Activated CD4-positive, alpha-beta memory T cell treated with anti-CD3 and anti-CD28 coated beads, Interleukin-2, amount 10 ng/mL, durations not matched to agents 7 days and 5 days (primary cell): Measurements from ENCODE around the gene AQP5. TPM values are rescaled to one million over a fixed set of nuclear protein-coding genes. Genes with fewer than 3 reads are reported as not detected.

Experiments
- CTCF ChIA-PET: fragments of 350-600 bp; sonication (Branson Sonifier 250); formaldehyde crosslinking; loops from one replicate; lab custom pipeline; 2021; ENCODE audit warnings: antibody characterized with exemption, inconsistent platforms; lab: Charles Lee
- POLR2A ChIA-PET: fragments of 350-600 bp; sonication (Branson Sonifier 250); formaldehyde crosslinking; loops from one replicate; lab custom pipeline; 2021; ENCODE audit warnings: antibody characterized with exemption; lab: Charles Lee
- DNase-seq: peaks from one replicate; pipeline ENCODE4 v3.0.0-alpha.2; 2020
- H3K27ac Mint-ChIP-seq: one replicate; pipeline ENCODE4 v1.8.0; 2021; ENCODE audit warnings: mild to moderate bottlenecking, mixed read lengths
- H3K27me3 Mint-ChIP-seq: one replicate; pipeline ENCODE4 v1.8.0; 2021; ENCODE audit warnings: mixed read lengths
- H3K36me3 Mint-ChIP-seq: one replicate; pipeline ENCODE4 v1.8.0; 2021; ENCODE audit warnings: low read depth, mixed read lengths
- H3K4me1 Mint-ChIP-seq: one replicate; pipeline ENCODE4 v1.8.0; 2021; ENCODE audit warnings: mixed read lengths
- H3K4me3 Mint-ChIP-seq: one replicate; pipeline ENCODE4 v1.8.0; 2021; ENCODE audit warnings: mild to moderate bottlenecking, mixed read lengths
- H3K9me3 Mint-ChIP-seq: one replicate; pipeline ENCODE4 v1.8.0; 2021; ENCODE audit warnings: mixed read lengths
- total RNA-seq, 2 experiments: library from RNA; stranded (reverse); gene quantifications; one replicate each; pipeline ENCODE4 v1.2.3, GENCODE V29; 2021

The AQP5 gene
- total RNA-seq, 2 experiments from 2014 or later, result not detected

- Mint-ChIP-seq H3K27ac (no peak overlapping the region), H3K9me3 (no peaks in the 10 kb centered on the region), H3K36me3 (peaks cover 66% of the 10 kb centered on the region), H3K4me1 (peaks cover 15% of the 10 kb centered on the region), H3K4me3 (no peak overlapping the region), H3K27me3 (no peaks in the 10 kb centered on the region)
- no peak for DNase-seq
- CTCF ChIA-PET, result interaction anchor here (0.8 to 5.4 kb wide), 8 partner anchors 11 to 266 kb away, joined by 3 to 27 read pairs (median 4); partner anchors contain the start of gene TMBIM6
- POLR2A ChIA-PET, result interaction anchor here (1.3 to 2.6 kb wide), 3 partner anchors 14 to 20 kb away, joined by 3 to 12 read pairs (median 6); partner anchors contain the start of gene RACGAP1
Observed at GRCh38 chr12:50006754-50007442, 45.2 kb downstream of the AQP5 start.

- H3K36me3 Mint-ChIP-seq, result peaks cover 43% of the 10 kb centered on the region
Observed at GRCh38 chr12:50013361-50014147, 51.9 kb downstream of the AQP5 start.

GRCh38 chr12:50014342-50014741 is 52.7 kb downstream of the AQP5 start:
- H3K27ac Mint-ChIP-seq, result peak overlapping the region; percentile 22
- no peaks in the 10 kb centered on the region for H3K9me3 Mint-ChIP-seq
- CTCF ChIA-PET, result interaction anchor here (0.5 to 2.1 kb wide), 7 partner anchors 16 to 224 kb away, joined by 3 to 12 read pairs (median 4); no protein-coding TSS in a partner anchor
- POLR2A ChIA-PET, result interaction anchor here (2.3 kb wide), 1 partner anchor 11 kb away, joined by 12 read pairs; the partner anchor contains the start of gene RACGAP1
- no peak overlapping the region for H3K4me3 Mint-ChIP-seq
- no peaks in the 10 kb centered on the region for H3K27me3 Mint-ChIP-seq
- H3K36me3 Mint-ChIP-seq, result peaks cover 47% of the 10 kb centered on the region
- H3K4me1 Mint-ChIP-seq, result peaks cover 33% of the 10 kb centered on the region
- DNase-seq, result no peak

More at GRCh38 chr12:50013361-50014147, 51.9 kb downstream of the AQP5 start:
- Mint-ChIP-seq H3K27me3 (no peaks in the 10 kb centered on the region), H3K27ac (peak overlapping the region; percentile 22), H3K4me1 (peaks cover 29% of the 10 kb centered on the region), H3K4me3 (no peak overlapping the region), H3K9me3 (no peaks in the 10 kb centered on the region)
- POLR2A ChIA-PET, result interaction anchor here (2.3 kb wide), 1 partner anchor 12 kb away, joined by 12 read pairs; the partner anchor contains the start of gene RACGAP1
- no peak for DNase-seq
- CTCF ChIA-PET, result interaction anchor here (0.5 to 2.1 kb wide), 9 partner anchors 16 to 223 kb away, joined by 3 to 12 read pairs (median 3); no protein-coding TSS in a partner anchor

Other genes starting within 250 kb of the AQP5 start
- gene TMBIM6, start 220.3 kb upstream of the AQP5 start, total RNA-seq, result 100 to 1,000 TPM; 600 to 613 TPM
- gene NCKAP5L, start 133.5 kb upstream of the AQP5 start, total RNA-seq, result 1 to 10 TPM; 1.1 to 1.2 TPM
- gene BCDIN3D, start 118.8 kb upstream of the AQP5 start, total RNA-seq, result 1 to 10 TPM; 8.9 to 9.9 TPM
- gene FAIM2, start 58.0 kb upstream of the AQP5 start, total RNA-seq, result under 1 TPM; 0.78 to 0.95 TPM
- gene AQP2, start 11.1 kb upstream of the AQP5 start, total RNA-seq, result not detected
- gene AQP6, start 11.1 kb downstream of the AQP5 start, total RNA-seq, result not detected
- 100 to 1,000 TPM; 172 to 179 TPM for gene RACGAP1, start 63.6 kb downstream of the AQP5 start, total RNA-seq
- under 1 TPM; 0.91 to 0.98 TPM for gene ASIC1, start 95.7 kb downstream of the AQP5 start, total RNA-seq
- 10 to 100 TPM; 57.3 to 63.3 TPM for gene SMARCD1, start 123.5 kb downstream of the AQP5 start, total RNA-seq
- gene GPD1, start 142.1 kb downstream of the AQP5 start, total RNA-seq, result under 1 TPM; 0.28 to 0.40 TPM
- 10 to 100 TPM; 53.5 to 55.3 TPM for gene COX14, start 150.4 kb downstream of the AQP5 start, total RNA-seq
- gene CERS5, start 205.5 kb downstream of the AQP5 start, total RNA-seq, result 10 to 100 TPM; 48.4 to 56.3 TPM